Natural killer cell (primary cell): Measurements from ENCODE around the gene KIF20B. TPM values are rescaled to one million over a fixed set of nuclear protein-coding genes. Genes with fewer than 3 reads are reported as not detected.

Experiments
- ATAC-seq, 3 donors: fragments of 150-1000 bp in 2 of 3; fragments of 200-7000 bp in 1 of 3; cut with Tn5 transposase; 1 replicate in 1 of 3; 2 replicates in 2 of 3; pipeline ENCODE4 v1.10.0; 2021; ENCODE audit warnings: mild to moderate bottlenecking in 2 of 3, moderate library complexity in 2 of 3
- DNase-seq, 2 donors: peaks; one replicate each; pipeline versions ENCODE4 v3.0.0 to v3.0.0-alpha.2; 2013 to 2021; ENCODE audit warnings: mixed read lengths in 1 of 2
- H3K27ac ChIP-seq: one replicate; pipeline ENCODE4 v1.5.1; 2013; ENCODE audit warnings: mild to moderate bottlenecking, low read length
- H3K27me3 ChIP-seq: one replicate; pipeline ENCODE4 v1.6.1; 2013; ENCODE audit warnings: low read length; ENCODE audit not compliant: control insufficient read depth, insufficient read depth
- H3K36me3 ChIP-seq: one replicate; pipeline ENCODE4 v1.6.1; 2013; ENCODE audit warnings: low read length; ENCODE audit not compliant: control insufficient read depth, insufficient read depth
- H3K4me1 ChIP-seq: one replicate; pipeline ENCODE4 v1.6.1; 2013; ENCODE audit warnings: low read length; ENCODE audit not compliant: control insufficient read depth, insufficient read depth
- H3K4me3 ChIP-seq: one replicate; pipeline ENCODE4 v1.5.1; 2013; ENCODE audit warnings: low read length
- H3K9me3 ChIP-seq: one replicate; pipeline ENCODE4 v1.6.1; 2013; ENCODE audit warnings: low read length; ENCODE audit not compliant: control insufficient read depth, insufficient read depth
- H3K27ac Mint-ChIP-seq, 2 donors: one replicate each; pipeline ENCODE4 v1.8.0; 2022; ENCODE audit warnings: mild to moderate bottlenecking in 2 of 2, mixed read lengths in 2 of 2, moderate library complexity in 1 of 2
- H3K27me3 Mint-ChIP-seq, 2 donors: one replicate each; pipeline ENCODE4 v1.8.0; 2022; ENCODE audit warnings: low read depth in 2 of 2, mixed read lengths in 2 of 2
- H3K36me3 Mint-ChIP-seq: one replicate; pipeline ENCODE4 v1.8.0; 2022; ENCODE audit warnings: mixed read lengths
- H3K4me1 Mint-ChIP-seq, 2 donors: one replicate each; pipeline ENCODE4 v1.8.0; 2022; ENCODE audit warnings: mixed read lengths in 2 of 2
- H3K4me3 Mint-ChIP-seq: one replicate; pipeline ENCODE4 v1.8.0; 2022; ENCODE audit warnings: mild to moderate bottlenecking, moderate library complexity, mixed read lengths
- H3K9me3 Mint-ChIP-seq, 2 donors: one replicate each; pipeline ENCODE4 v1.8.0; 2022; ENCODE audit warnings: mixed read lengths in 2 of 2
- CTCF ChIP-seq: fragments of 200-600 bp; IDR thresholded peaks from one replicate; pipeline ENCODE4 v1.8.0; 2022; ENCODE audit warnings: antibody characterized with exemption
- WGBS: methylation state at CpG from one replicate; pipeline ENCODE4 v1.1.7; 2013; ENCODE audit warnings: missing lambda C conversion rate; ENCODE audit not compliant: insufficient coverage; 5-methylcytosine and 5-hydroxymethylcytosine counted together
- intact Hi-C: fragments of 100-400 bp; cut with micrococcal nuclease; formaldehyde crosslinking; loops from one replicate; pipeline ENCODE4 v1.14.2; 2022
- total RNA-seq, 4 donors: library from RNA; stranded (reverse); fragments of 120-200 nt in 1 of 4; gene quantifications; one replicate each; pipeline versions ENCODE4 v1.2.3 to v1.2.4, GENCODE V29; 2013 to 2022

The KIF20B gene
- total RNA-seq, 3 donors from 2014 or later (not counting 1 experiment from before 2014, with no cell fraction given), result 17.2 to 20.2 (median 17.3) TPM

DNA sequence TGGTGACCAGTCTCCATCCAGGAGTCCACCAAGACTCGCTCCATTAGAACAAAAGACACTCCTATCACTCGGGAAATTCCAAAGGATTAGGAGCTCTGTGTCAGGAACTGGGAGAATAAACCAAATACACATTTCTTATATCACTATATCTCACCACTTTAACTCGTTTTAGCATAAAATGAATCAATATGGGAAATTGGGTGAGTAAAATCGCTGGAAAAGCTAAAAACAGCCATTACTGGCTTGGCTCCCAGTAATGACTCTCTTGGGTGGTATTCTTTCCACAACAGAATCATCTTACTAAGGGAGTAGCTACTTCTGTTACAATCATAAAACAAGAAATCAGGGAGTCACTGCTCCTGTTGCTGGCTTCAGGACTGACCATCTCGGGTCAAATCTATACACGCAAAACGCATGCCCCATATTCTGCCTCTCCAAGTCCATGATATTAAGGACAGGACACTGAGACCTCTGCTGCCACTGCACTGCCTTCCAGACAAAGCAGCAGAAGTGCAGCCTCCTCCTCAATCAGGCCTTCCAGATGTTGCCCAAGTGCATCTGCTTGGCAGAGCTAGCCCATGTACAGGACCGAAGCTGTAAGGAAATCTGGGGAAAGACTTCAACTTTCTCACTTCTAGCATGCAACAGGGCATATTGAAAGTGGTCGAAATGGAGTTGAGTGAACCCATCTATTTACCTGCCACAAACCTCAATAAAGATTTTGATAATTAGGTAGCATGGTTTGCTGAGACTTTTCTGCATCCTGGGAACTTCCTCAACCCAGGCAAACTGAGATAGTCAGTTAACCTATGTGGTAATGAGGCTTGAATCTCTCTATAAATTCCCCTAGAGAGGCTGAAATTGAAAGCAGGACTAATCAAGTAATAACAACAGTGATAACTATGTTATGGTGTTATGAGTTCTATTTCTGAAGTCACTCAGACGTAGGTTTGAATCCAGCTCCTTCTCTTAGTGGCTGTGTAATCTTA lies 42.0 kb upstream of the KIF20B start:
- Mint-ChIP-seq H3K4me1 (no peaks in the 10 kb centered on the region), H3K4me3 (no peak overlapping the region), H3K27me3 (peaks cover 14 to 15% of the 10 kb centered on the region in 2 donors), H3K27ac (no peak overlapping the region), H3K36me3 (no peaks in the 10 kb centered on the region), H3K9me3 (no peaks in the 10 kb centered on the region)
- TF ChIP-seq CTCF, result no peak
- no peaks in the 10 kb centered on the region for H3K9me3 ChIP-seq
- H3K4me3 ChIP-seq, result no peak overlapping the region
- no peaks in the 10 kb centered on the region for H3K4me1 ChIP-seq
- H3K27ac ChIP-seq, result no peak overlapping the region
- no peaks in the 10 kb centered on the region for H3K27me3 ChIP-seq
- WGBS, result 93% methylated on average over 5 of the region's 10 CpGs
- H3K36me3 ChIP-seq, result no peaks in the 10 kb centered on the region
- intact Hi-C loops, result no loop called here
- ATAC-seq, result no peak
- DNase-seq, result no peak

DNA sequence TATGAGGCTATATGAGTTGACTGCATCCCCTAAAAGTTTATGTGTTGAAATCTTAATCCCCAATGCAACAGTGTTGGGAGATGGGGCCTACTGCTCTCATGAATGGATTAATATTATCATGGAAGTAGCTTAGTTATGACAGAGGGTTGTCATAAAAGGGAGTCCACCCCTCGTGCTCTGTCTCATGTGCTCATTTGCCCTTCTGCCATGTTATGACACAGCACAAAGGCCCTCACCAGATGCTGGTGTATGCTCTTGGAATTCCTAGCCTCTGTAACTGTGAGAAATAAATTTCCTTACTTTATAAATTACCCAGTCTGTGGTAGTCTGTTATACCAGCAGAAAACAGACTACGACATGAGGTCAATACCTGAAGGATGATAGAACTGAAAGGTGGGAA lies 38.8 kb upstream of the KIF20B start:
- H3K4me1 Mint-ChIP-seq, result no peaks in the 10 kb centered on the region
- intact Hi-C loops, result no loop called here
- no peak overlapping the region for H3K4me3 ChIP-seq

GRCh38 chr10:89663144-89663543 lies 38.2 kb upstream of the KIF20B start:
- TF ChIP-seq CTCF, result no peak
- WGBS, result 83% methylated on average over 3 of the region's 3 CpGs
- H3K9me3 Mint-ChIP-seq, result no peaks in the 10 kb centered on the region
- Histone ChIP-seq H3K4me3 (no peak overlapping the region), H3K4me1 (no peaks in the 10 kb centered on the region), H3K27me3 (no peaks in the 10 kb centered on the region), H3K9me3 (no peaks in the 10 kb centered on the region), H3K27ac (no peak overlapping the region), H3K36me3 (no peaks in the 10 kb centered on the region)
- H3K27me3 Mint-ChIP-seq, result peaks cover 15 to 18% of the 10 kb centered on the region in 2 donors
- H3K36me3 Mint-ChIP-seq, result no peaks in the 10 kb centered on the region
- ATAC-seq (no peak), DNase-seq (no peak)
- H3K4me1 Mint-ChIP-seq, result no peaks in the 10 kb centered on the region
- no peak overlapping the region for H3K4me3 Mint-ChIP-seq
- no peak overlapping the region for H3K27ac Mint-ChIP-seq
- intact Hi-C loops, result no loop called here

More for the DNA sequence above, 38.8 kb upstream of the KIF20B start:
- Mint-ChIP-seq H3K27me3 (peaks cover 14 to 18% of the 10 kb centered on the region in 2 donors), H3K9me3 (no peaks in the 10 kb centered on the region), H3K4me3 (no peak overlapping the region), H3K36me3 (no peaks in the 10 kb centered on the region), H3K27ac (no peak overlapping the region)
- 97% methylated on average over 2 of the region's 2 CpGs for WGBS
- ATAC-seq, result no peak
- Histone ChIP-seq H3K36me3 (no peaks in the 10 kb centered on the region), H3K4me1 (no peaks in the 10 kb centered on the region), H3K9me3 (no peaks in the 10 kb centered on the region), H3K27me3 (no peaks in the 10 kb centered on the region), H3K27ac (no peak overlapping the region)
- DNase-seq, result no peak
- TF ChIP-seq CTCF, result no peak
